HG02852 (cell line): Measurements from ENCODE around the gene CBX2.

ENCODE experiments used
- ATAC-seq: cut with Tn5 transposase; IDR thresholded peaks from one replicate; pipeline ENCODE4 v1.9.1; 2021; ENCODE audit warnings: mild to moderate bottlenecking, moderate library complexity; ENCODE audit not compliant: unreplicated experiment

CBX2 gene

DNA sequence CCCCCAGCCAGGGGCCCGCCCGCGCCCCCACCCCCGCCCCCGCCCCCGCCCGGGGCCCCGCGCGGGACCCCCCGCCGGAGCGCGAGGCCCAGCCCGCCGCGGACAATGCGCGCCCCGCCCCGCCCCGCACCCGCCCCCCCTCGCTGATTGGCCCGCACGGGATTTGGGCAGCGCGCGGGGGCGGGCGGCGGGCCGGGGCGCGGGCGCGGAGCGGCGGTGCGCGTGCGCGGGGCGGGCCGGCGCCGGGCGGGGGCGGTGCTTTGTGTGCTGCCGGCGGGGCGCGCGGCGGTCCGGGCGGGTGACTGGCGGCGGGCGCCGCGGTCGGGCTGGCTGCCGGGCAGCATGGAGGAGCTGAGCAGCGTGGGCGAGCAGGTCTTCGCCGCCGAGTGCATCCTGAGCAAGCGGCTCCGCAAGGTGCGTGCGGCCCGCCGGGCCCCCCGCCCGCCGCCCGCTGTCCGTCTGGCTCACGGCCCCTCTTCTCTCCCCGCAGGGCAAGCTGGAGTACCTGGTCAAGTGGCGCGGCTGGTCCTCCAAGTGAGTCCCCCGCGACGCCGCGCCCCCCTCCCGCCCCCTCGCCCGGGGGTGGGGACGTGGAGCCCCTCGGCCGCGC, at the start of gene CBX2:
Gene CBX2, plus strand, starts transcription at position 255 of the 610 bp plus-strand sequence. Its CDS starts 88 bp downstream, at position 343.
- peak; percentile 71 for ATAC-seq

DNA sequence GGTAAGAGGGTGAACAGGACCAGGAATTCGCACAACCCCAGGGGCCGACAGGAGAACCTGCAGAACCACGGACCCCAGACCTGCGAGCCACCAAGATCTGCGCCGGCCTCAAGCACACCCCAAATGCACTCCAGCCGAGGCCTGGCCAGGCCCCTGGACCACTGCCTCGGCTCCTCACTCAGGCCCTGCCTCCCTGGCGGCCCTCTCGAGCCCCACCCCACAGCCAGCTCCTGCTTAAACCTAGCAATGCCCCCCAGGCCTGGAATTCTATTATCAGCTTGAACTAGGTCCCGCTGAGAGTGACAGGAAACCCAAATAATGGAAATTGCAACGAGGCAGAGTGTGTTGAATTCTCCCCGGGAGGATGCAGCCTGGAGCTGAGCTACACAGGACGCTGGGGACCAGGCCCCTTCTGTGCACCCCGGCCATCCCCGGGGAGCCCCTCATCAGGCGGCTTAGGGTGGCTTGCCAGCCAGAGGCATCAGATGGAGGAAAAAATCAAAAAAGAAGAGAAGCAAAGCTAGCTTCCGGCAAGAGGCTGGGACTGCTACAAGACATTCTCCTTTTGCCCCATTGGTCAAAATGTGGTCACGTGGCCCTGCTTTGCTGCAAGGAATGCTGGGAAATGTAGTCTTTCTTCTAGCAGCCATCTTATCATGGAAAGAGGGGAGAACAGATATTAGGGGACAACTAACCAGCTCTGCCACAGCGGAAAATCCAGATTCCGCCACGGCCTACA, 49.6 kb upstream of the CBX2 start:
- ATAC-seq, result no peak

GRCh38 chr17:79728908-79729471, 49.0 kb upstream of the CBX2 start:
- no peak for ATAC-seq

GRCh38 chr17:79729761-79730160, 48.2 kb upstream of the CBX2 start:
- ATAC-seq, result no peak

- ATAC-seq, result no peak
These were observed 47.5 kb upstream of the CBX2 start for GRCh38 chr17:79730437-79730768.

DNA sequence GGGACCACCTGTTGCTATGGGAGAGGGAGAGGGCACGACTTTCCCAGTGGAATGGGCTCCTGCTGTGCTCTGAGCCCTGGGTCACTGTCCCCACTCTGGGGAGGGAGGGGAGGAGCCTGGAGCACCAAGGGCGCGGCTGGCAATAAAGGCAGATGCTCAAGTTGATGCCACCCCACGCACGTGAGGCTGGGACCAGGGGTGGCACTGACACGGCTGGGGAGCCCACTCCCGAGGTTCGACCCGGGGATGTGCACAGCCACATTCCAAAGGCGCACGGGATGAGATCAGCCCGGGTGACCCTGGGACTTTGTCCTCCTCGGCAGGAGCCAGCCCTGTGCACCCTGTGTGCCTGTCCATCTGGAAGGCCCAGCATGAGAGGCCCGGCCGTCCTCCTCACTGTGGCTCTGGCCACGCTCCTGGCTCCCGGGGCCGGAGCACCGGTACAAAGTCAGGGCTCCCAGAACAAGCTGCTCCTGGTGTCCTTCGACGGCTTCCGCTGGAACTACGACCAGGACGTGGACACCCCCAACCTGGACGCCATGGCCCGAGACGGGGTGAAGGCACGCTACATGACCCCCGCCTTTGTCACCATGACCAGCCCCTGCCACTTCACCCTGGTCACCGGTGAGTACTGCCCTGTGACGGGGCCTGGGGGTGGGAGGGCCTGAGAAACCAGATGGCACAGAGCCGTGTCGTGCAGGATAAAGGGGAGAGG, 47.0 kb upstream of the CBX2 start, which contains the start of gene ENPP7:
Gene ENPP7, plus strand, starts transcription at position 175 of the 715 bp plus-strand sequence. Its CDS starts 197 bp downstream, at position 372.
- ATAC-seq, result no peak

GRCh38 chr17:79732254-79732653, 45.7 kb upstream of the CBX2 start:
- no peak for ATAC-seq

DNA sequence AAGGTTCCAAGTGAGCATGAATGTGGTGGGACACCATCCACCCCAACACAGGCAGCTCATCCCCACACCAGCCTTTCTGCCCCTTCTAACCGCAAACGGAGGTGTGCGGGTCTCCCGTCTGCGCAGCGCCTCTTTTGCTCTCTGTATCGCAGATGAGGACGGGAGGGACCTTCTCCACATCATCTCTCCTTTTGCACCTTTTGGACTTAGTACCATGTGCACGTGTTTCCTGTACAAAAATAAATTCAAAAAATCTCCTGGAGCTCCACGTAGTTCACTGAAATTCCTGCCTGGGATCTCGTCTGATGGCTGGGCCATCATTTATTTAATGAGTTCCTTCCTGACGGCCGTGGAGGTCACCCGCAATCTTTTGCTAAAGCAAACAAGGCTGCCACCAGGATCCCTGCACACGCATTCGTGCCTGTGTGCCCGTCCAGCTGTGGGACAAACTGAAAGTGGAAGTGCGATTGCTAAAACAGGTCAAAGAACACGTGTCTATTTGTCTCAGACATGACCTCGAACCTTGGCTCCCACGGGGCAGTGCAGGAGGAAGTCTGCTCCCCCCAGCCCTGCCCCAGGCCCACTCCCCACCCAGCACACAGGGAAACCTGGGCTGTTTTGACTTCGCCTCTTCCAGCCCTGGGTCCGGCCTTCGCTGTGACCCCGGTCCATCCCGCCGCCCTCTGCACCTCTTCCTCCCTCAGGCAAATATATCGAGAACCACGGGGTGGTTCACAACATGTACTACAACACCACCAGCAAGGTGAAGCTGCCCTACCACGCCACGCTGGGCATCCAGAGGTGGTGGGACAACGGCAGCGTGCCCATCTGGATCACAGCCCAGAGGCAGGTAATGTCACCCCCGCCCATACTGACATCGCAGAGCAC, 44.9 kb upstream of the CBX2 start:
- ATAC-seq, result no peak

DNA sequence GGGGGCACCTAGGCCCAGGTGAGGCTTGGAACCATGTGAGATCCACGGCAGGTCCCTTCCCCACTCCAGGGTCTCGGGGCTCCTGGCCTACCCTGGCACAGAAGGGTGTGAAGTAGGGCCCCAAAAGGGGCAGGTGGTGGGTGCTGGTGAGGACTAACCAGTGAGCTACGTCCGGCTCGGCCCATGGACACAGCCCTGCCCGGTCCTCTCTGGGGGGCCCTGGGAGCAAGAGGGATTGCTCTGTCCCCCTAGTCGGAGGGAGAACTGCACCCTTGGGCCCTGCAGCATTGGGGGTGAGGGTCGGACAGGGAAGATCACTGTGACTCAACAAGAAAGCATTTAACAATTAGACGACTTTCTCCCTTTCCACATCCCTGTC, 44.3 kb upstream of the CBX2 start:
- no peak for ATAC-seq

- ATAC-seq, result no peak
These were observed 42.9 kb upstream of the CBX2 start for GRCh38 chr17:79735096-79735495.

DNA sequence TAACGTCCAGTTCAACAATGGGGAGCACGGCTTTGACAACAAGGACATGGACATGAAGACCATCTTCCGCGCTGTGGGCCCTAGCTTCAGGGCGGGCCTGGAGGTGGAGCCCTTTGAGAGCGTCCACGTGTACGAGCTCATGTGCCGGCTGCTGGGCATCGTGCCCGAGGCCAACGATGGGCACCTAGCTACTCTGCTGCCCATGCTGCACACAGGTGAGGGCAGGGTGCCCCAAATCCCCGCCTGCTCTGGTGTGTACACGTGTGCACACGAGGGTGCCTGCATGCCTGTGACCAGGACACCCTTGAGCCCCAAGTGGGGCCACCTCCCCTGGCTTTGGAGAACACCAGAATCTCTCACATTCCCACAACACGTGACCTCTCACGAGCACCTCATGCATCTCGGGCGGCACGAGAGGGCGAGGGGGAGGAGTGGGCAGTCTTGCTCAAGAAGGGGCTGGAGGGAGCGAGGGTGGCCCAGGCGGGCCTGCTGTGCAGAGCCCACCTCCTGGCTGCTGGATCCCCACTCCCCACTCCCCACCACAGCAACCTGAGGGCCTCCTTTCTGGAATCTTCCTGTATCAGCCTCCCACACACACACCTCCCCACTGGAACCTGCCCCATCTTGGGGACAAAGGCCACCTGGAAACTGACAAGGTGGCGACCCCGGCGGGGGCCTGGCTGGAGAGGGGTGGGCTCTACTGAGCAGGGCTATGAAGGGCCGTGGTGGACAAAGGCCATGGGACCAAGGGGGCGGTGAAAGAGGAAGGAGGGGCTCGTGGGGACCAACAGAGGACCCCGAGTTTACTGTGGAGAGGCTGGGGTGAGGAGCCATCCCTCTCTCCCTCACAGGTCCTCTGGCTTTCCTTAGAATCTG, 40.7 kb upstream of the CBX2 start:
- no peak for ATAC-seq

DNA sequence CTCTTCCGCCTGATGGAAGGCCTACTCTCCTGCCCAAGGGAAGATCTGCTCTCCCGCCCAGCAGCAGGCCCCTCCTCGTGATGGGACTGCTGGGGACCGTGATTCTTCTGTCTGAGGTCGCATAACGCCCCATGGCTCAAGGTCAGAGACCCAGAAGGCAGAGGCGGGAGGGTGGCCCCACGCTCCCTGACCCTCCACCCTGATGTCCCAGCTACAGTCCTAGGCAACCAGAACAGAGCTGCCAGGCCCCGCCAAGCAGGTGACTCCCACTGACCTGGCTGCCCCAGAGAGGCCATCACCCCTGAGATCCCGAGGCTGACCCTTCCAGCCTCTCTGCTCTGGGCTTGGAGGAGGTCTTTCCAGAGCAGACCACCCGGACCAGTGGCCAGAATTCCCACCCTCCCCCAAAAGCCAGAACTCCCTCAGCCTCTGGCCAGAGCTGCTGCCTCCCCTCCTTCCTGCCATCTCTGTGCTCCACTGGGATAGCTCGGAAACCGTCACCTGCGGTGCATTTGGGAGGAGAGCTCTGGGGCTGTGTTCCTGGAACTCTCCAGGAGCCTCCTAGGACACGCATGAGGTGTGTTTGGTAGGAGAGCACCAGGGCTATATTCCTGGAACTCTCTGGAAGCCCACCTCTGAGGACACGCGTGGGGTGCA, 39.9 kb upstream of the CBX2 start:
- no peak for ATAC-seq

- no peak for ATAC-seq
These were observed 39.3 kb upstream of the CBX2 start for GRCh38 chr17:79738643-79739042.

DNA sequence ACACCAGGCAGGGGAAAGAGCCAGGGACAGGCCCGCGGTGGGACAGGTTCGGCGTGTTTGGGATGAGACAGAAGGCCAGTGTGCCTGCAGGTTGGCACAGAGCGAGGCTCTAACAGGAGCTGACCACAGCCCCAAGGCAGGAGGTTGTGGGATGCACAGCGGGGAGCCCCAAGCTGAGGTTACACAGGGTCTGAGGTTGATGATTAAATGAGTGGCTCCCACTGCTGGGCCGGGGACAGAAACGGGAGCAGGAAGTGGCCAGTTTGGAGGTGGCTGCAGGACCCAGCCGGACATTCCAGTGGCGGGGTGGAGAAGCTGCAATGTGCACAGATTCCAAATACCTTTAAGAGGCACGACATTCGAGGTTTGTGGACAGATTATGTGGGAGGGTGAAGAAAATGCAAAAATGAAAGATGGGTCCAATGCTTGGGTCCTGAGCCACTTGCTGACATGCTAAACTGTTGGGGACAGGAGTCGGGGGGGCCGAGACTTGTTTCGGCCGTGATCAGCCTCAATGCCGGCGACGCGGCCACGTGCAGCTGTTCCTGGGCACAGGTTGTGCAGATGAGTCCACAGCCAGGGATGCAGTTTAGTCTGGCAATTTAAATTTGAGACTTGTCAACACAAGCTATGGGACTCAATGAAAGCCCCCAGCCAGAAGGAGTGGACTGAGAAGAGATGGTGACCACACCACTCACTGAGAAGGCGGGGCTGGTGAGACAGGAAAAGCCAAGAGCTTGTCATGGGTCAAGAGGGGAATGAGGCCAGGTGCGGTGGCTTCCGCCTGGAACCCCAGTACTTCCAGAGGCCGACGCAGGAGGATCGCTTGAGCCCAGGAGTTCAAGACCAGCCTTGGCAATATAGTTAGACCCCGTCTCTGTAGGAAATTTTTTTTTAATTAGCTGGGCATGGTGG, 38.5 kb upstream of the CBX2 start:
- ATAC-seq, result no peak

- no peak for ATAC-seq
These were observed 37.5 kb upstream of the CBX2 start for GRCh38 chr17:79740413-79740812.

GRCh38 chr17:79741401-79741750, 36.6 kb upstream of the CBX2 start:
- ATAC-seq, result no peak

DNA sequence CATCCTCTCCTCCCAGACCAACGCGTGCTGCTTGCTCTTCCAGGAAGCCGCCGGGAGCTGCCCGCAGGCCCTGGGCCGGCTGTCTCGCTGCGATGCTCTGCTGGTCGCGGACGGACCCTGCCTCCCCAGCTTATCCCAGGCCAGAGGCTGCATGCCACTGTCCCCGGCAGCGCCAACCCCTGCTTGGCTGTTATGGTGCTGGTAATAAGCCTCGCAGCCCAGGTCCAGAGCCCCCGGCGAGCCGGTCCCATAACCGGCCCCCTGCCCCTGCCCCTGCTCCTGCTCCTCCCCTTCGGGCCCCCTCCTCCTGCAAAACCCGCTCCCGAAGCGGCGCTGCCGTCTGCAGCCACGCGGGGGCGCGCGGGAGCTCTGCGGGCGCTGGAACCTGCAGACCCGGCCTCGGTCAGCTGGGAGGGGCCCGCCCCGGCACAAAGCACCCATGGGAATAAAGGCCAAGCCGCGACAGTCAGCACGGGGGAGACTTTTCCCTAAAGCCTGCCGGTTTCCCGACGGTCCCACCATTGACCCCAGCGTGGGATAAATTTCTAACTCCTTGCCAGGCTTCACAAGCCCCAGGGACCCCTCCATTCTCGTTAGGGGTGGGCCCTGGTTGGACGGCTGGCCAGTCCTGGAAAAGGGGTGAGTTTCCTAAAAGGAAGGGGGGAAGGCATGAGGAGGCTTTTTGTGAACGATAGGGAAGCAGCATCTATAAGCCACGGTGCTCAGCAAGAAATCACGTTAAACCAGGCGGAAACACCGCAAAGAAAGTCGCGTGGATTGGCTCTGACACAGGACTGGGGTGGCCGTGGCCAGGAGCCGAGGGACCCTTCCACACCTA, 36.0 kb upstream of the CBX2 start:
- no peak for ATAC-seq

DNA sequence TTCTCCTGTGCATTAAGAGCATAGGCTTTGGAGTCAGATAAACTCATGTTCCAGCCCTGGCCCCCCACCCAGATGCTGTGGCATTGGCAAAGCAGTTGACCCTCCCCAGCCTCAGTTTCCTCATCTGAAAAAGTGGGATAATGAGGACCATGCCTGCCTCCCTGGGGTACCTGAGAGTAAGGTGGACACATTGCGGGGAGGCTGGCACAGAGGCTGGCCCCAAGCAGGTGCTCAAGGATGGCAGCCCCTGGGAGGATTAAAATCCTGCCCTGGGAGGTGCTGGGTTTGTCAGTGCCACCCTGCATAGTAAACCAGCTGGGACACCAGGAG, 35.4 kb upstream of the CBX2 start:
- no peak for ATAC-seq
